GM23338 (cell line): ENCODE results near the gene PSMD3. TPM values are rescaled to one million over a fixed set of nuclear protein-coding genes. Genes with fewer than 3 reads are reported as not detected.

Source experiments
- ATAC-seq: fragments of 200-7000 bp; cut with Tn5 transposase; 3 replicates; pipeline ENCODE4 v1.9.1; 2020
- DNase-seq: peaks from one replicate; pipeline ENCODE4 v3.0.0-alpha.2; 2015; ENCODE audit warnings: low spot score
- H2AFZ ChIP-seq: fragments of 200-600 bp; sonication (generic); 2 replicates; pipeline ENCODE4 v1.8.0; 2016; ENCODE audit warnings: antibody characterized with exemption, mild to moderate bottlenecking, moderate library complexity
- H3F3A ChIP-seq: fragments of 200-600 bp; sonication (generic); replicated peaks from 2 replicates; pipeline ENCODE4 v1.8.0; 2017; ENCODE audit warnings: antibody characterized with exemption, mixed run types, low read depth
- H3K27ac ChIP-seq: fragments of 200-600 bp; sonication (generic); 2 replicates; pipeline ENCODE4 v1.6.1; 2016; ENCODE audit warnings: low read depth
- H3K27me3 ChIP-seq: fragments of 200-600 bp; sonication (generic); 2 replicates; pipeline ENCODE4 v1.8.0; 2016; ENCODE audit warnings: mild to moderate bottlenecking, mixed run types, moderate library complexity; ENCODE audit not compliant: insufficient read depth
- H3K36me3 ChIP-seq: fragments of 200-600 bp; sonication (generic); 2 replicates; pipeline ENCODE4 v1.8.0; 2016; ENCODE audit warnings: mild to moderate bottlenecking; ENCODE audit not compliant: insufficient read depth
- H3K4me1 ChIP-seq: fragments of 200-600 bp; sonication (generic); 2 replicates; pipeline ENCODE4 v1.8.0; 2016; ENCODE audit warnings: mild to moderate bottlenecking, moderate library complexity; ENCODE audit not compliant: insufficient read depth
- H3K4me2 ChIP-seq: fragments of 200-600 bp; sonication (generic); 2 replicates; pipeline ENCODE4 v1.7.1; 2017; ENCODE audit warnings: mixed run types
- H3K4me3 ChIP-seq: fragments of 200-600 bp; sonication (generic); 2 replicates; pipeline ENCODE4 v1.6.1; 2016; ENCODE audit warnings: mixed run types
- H3K79me2 ChIP-seq: fragments of 200-600 bp; sonication (generic); replicated peaks from 2 replicates; pipeline ENCODE4 v1.8.0; 2017; ENCODE audit warnings: mild to moderate bottlenecking; ENCODE audit not compliant: insufficient read depth
- H3K9me2 ChIP-seq: fragments of 200-600 bp; sonication (generic); 2 replicates; pipeline ENCODE4 v1.8.0; 2017; ENCODE audit not compliant: insufficient read depth
- H4K20me1 ChIP-seq: fragments of 200-600 bp; sonication (generic); replicated peaks from 2 replicates; pipeline ENCODE4 v1.8.0; 2017; ENCODE audit warnings: mild to moderate bottlenecking; ENCODE audit not compliant: insufficient read depth
- H3K27ac Mint-ChIP-seq: 2 replicates; pipeline ENCODE4 v1.8.0; 2020; ENCODE audit warnings: inconsistent platforms, mild to moderate bottlenecking, moderate library complexity, mixed read lengths
- H3K27me3 Mint-ChIP-seq: 3 replicates; pipeline ENCODE4 v1.8.0; 2022; ENCODE audit warnings: low read depth, mild to moderate bottlenecking, moderate library complexity, mixed read lengths, inconsistent platforms; ENCODE audit not compliant: insufficient read depth, poor library complexity
- H3K36me3 Mint-ChIP-seq: 3 replicates; pipeline ENCODE4 v1.8.0; 2021; ENCODE audit warnings: low read depth, mild to moderate bottlenecking, inconsistent platforms, moderate library complexity, mixed read lengths
- H3K4me1 Mint-ChIP-seq: 3 replicates; pipeline ENCODE4 v1.8.0; 2020; ENCODE audit warnings: mild to moderate bottlenecking, inconsistent platforms, mixed read lengths
- H3K4me3 Mint-ChIP-seq: 3 replicates; pipeline ENCODE4 v1.8.0; 2021; ENCODE audit warnings: moderate library complexity, mild to moderate bottlenecking, inconsistent platforms, mixed read lengths
- H3K9me3 Mint-ChIP-seq: 3 replicates; pipeline ENCODE4 v1.8.0; 2020; ENCODE audit warnings: moderate library complexity, mild to moderate bottlenecking, inconsistent platforms, mixed read lengths
- CREB1 ChIP-seq: fragments of 250-450 bp; sonication (Bioruptor Pico); IDR thresholded peaks from 2 replicates; pipeline ENCODE4 v1.5.0; 2020; ENCODE audit warnings: low read depth, mild to moderate bottlenecking, moderate library complexity
- JUNB ChIP-seq: IDR thresholded peaks from one replicate; pipeline ENCODE4 v1.6.1; 2016; ENCODE audit warnings: antibody characterized with exemption; ENCODE audit not compliant: unreplicated experiment
- NANOG ChIP-seq: IDR thresholded peaks from 2 replicates; pipeline ENCODE4 v1.6.1; 2016; ENCODE audit warnings: antibody characterized with exemption, borderline replicate concordance
- POLR2AphosphoS5 ChIP-seq: IDR thresholded peaks from 2 replicates; pipeline ENCODE4 v1.6.1; 2016; ENCODE audit warnings: antibody characterized with exemption, low read depth
- STAT1 ChIP-seq: IDR thresholded peaks from one replicate; pipeline ENCODE4 v1.6.1; 2016; ENCODE audit warnings: antibody characterized with exemption; ENCODE audit not compliant: unreplicated experiment
- ZNF114 ChIP-seq: fragments of 250-450 bp; sonication (Bioruptor Pico); IDR thresholded peaks from 2 replicates; pipeline ENCODE4 v1.5.0; 2020; ENCODE audit warnings: mild to moderate bottlenecking, moderate library complexity
- ZNF331 ChIP-seq: fragments of 250-450 bp; sonication (Bioruptor Pico); IDR thresholded peaks from 2 replicates; pipeline ENCODE4 v1.5.0; 2020; ENCODE audit warnings: low read depth, mild to moderate bottlenecking, moderate library complexity
- polyA plus RNA-seq: library from polyadenylated mRNA; unstranded; fragments of >200 nt; fragmentation: Nextera tagmentation; extraction: Ambion mirVana; gene quantifications from 2 replicates; pipeline ENCODE4 v1.2.1, GENCODE V29; 2016
- total RNA-seq: library from RNA; depleted of rRNA; stranded (reverse); fragments of >200 nt; shearing (Covaris generic); gene quantifications from 2 replicates; pipeline ENCODE4 v1.2.3, GENCODE V29; 2014
- TF ChIP-seq, protein P1 (sequence below), 2 experiments: fragments of 200-600 bp in 1 of 2; sonication (generic) in 1 of 2; conservative IDR thresholded peaks; 2 replicates each; pipeline versions ENCODE4 v1.5.1 to v1.6.1; 2016 to 2017; ENCODE audit warnings: antibody characterized with exemption in 2 of 2, low read depth in 2 of 2, mild to moderate bottlenecking in 2 of 2, moderate library complexity in 1 of 2
- TF ChIP-seq, protein P2 (sequence below): IDR thresholded peaks from 2 replicates; pipeline ENCODE4 v1.6.1; 2016; ENCODE audit warnings: antibody characterized with exemption
- TF ChIP-seq, protein P3 (sequence below): fragments of 250-450 bp; sonication (Bioruptor Pico); IDR thresholded peaks from 2 replicates; pipeline ENCODE4 v1.5.0; 2020; ENCODE audit warnings: mild to moderate bottlenecking, moderate library complexity

PSMD3 gene
- total and polyA plus RNA-seq, 2 experiments from 2014 or later = 112 to 217 TPM

DNA sequence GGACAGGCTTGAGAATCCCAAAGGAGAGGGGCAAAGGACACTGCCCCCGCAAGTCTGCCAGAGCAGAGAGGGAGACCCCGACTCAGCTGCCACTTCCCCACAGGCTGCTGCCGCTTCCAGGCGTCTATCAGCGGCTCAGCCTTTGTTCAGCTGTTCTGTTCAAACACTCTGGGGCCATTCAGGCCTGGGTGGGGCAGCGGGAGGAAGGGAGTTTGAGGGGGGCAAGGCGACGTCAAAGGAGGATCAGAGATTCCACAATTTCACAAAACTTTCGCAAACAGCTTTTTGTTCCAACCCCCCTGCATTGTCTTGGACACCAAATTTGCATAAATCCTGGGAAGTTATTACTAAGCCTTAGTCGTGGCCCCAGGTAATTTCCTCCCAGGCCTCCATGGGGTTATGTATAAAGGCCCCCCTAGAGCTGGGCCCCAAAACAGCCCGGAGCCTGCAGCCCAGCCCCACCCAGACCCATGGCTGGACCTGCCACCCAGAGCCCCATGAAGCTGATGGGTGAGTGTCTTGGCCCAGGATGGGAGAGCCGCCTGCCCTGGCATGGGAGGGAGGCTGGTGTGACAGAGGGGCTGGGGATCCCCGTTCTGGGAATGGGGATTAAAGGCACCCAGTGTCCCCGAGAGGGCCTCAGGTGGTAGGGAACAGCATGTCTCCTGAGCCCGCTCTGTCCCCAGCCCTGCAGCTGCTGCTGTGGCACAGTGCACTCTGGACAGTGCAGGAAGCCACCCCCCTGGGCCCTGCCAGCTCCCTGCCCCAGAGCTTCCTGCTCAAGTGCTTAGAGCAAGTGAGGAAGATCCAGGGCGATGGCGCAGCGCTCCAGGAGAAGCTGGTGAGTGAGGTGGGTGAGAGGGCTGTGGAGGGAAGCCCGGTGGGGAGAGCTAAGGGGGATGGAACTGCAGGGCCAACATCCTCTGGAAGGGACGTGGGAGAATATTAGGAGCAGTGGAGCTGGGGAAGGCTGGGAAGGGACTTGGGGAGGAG lies 34.7 kb downstream of the PSMD3 start, which contains the start of gene CSF3:
Gene CSF3, plus strand, starts transcription at position 436 of the 993 bp plus-strand sequence. Its CDS starts 35 bp downstream, at position 471.
- H3F3A ChIP-seq = peaks cover 4% of the 10 kb centered on the region; the same call in 1 of the 2 replicates
- Mint-ChIP-seq H3K4me3 (no peak within 1 kb of the TSS), H3K4me1 (peaks cover 44% of the 10 kb centered on the region), H3K27ac (no peak within 1 kb of the TSS; the same call in 1 of the 2 replicates), H3K9me3 (0 out of 3 replicates have a peak, but pooled peaks cover 5% of the 10 kb centered on the region), H3K36me3 (peaks cover 12% of the 10 kb centered on the region; the same call in 2 of the 3 replicates), H3K27me3 (peaks cover 30% of the 10 kb centered on the region)
- H3K27ac ChIP-seq = no peak within 1 kb of the TSS
- TF ChIP-seq, protein P1, sequence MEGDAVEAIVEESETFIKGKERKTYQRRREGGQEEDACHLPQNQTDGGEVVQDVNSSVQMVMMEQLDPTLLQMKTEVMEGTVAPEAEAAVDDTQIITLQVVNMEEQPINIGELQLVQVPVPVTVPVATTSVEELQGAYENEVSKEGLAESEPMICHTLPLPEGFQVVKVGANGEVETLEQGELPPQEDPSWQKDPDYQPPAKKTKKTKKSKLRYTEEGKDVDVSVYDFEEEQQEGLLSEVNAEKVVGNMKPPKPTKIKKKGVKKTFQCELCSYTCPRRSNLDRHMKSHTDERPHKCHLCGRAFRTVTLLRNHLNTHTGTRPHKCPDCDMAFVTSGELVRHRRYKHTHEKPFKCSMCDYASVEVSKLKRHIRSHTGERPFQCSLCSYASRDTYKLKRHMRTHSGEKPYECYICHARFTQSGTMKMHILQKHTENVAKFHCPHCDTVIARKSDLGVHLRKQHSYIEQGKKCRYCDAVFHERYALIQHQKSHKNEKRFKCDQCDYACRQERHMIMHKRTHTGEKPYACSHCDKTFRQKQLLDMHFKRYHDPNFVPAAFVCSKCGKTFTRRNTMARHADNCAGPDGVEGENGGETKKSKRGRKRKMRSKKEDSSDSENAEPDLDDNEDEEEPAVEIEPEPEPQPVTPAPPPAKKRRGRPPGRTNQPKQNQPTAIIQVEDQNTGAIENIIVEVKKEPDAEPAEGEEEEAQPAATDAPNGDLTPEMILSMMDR (conservative IDR thresholded peaks at IDR 0.05; ENCODE audit: low read depth in 2 of 2) = no peak
- TF ChIP-seq NANOG (no peak), JUNB (no peak), ZNF114 (CRISPR knock-in tag) (no peak), CREB1 (CRISPR knock-in tag) (no peak), ZNF331 (CRISPR knock-in tag) (no peak), POLR2AphosphoS5 (no peak), STAT1 (no peak)
- TF ChIP-seq, protein P2, sequence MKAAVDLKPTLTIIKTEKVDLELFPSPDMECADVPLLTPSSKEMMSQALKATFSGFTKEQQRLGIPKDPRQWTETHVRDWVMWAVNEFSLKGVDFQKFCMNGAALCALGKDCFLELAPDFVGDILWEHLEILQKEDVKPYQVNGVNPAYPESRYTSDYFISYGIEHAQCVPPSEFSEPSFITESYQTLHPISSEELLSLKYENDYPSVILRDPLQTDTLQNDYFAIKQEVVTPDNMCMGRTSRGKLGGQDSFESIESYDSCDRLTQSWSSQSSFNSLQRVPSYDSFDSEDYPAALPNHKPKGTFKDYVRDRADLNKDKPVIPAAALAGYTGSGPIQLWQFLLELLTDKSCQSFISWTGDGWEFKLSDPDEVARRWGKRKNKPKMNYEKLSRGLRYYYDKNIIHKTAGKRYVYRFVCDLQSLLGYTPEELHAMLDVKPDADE = no peak
- TF ChIP-seq, protein P3, sequence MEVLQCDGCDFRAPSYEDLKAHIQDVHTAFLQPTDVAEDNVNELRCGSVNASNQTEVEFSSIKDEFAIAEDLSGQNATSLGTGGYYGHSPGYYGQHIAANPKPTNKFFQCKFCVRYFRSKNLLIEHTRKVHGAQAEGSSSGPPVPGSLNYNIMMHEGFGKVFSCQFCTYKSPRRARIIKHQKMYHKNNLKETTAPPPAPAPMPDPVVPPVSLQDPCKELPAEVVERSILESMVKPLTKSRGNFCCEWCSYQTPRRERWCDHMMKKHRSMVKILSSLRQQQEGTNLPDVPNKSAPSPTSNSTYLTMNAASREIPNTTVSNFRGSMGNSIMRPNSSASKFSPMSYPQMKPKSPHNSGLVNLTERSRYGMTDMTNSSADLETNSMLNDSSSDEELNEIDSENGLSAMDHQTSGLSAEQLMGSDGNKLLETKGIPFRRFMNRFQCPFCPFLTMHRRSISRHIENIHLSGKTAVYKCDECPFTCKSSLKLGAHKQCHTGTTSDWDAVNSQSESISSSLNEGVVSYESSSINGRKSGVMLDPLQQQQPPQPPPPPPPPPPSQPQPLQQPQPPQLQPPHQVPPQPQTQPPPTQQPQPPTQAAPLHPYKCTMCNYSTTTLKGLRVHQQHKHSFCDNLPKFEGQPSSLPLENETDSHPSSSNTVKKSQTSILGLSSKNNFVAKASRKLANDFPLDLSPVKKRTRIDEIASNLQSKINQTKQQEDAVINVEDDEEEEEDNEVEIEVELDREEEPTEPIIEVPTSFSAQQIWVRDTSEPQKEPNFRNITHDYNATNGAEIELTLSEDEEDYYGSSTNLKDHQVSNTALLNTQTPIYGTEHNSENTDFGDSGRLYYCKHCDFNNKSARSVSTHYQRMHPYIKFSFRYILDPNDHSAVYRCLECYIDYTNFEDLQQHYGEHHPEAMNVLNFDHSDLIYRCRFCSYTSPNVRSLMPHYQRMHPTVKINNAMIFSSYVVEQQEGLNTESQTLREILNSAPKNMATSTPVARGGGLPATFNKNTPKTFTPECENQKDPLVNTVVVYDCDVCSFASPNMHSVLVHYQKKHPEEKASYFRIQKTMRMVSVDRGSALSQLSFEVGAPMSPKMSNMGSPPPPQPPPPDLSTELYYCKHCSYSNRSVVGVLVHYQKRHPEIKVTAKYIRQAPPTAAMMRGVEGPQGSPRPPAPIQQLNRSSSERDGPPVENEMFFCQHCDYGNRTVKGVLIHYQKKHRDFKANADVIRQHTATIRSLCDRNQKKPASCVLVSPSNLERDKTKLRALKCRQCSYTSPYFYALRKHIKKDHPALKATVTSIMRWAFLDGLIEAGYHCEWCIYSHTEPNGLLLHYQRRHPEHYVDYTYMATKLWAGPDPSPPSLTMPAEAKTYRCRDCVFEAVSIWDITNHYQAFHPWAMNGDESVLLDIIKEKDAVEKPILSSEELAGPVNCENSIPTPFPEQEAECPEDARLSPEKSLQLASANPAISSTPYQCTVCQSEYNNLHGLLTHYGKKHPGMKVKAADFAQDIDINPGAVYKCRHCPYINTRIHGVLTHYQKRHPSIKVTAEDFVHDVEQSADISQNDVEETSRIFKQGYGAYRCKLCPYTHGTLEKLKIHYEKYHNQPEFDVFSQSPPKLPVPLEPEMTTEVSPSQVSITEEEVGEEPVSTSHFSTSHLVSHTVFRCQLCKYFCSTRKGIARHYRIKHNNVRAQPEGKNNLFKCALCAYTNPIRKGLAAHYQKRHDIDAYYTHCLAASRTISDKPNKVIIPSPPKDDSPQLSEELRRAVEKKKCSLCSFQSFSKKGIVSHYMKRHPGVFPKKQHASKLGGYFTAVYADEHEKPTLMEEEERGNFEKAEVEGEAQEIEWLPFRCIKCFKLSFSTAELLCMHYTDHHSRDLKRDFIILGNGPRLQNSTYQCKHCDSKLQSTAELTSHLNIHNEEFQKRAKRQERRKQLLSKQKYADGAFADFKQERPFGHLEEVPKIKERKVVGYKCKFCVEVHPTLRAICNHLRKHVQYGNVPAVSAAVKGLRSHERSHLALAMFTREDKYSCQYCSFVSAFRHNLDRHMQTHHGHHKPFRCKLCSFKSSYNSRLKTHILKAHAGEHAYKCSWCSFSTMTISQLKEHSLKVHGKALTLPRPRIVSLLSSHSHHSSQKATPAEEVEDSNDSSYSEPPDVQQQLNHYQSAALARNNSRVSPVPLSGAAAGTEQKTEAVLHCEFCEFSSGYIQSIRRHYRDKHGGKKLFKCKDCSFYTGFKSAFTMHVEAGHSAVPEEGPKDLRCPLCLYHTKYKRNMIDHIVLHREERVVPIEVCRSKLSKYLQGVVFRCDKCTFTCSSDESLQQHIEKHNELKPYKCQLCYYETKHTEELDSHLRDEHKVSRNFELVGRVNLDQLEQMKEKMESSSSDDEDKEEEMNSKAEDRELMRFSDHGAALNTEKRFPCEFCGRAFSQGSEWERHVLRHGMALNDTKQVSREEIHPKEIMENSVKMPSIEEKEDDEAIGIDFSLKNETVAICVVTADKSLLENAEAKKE = no peak
- H3K36me3 ChIP-seq = peaks cover 3% of the 10 kb centered on the region; the same call in 1 of the 2 replicates
- peak within 1 kb of the TSS; percentile 63; the same call in 1 of the 2 replicates for H2AFZ ChIP-seq
- H3K4me1 ChIP-seq = peaks cover 28% of the 10 kb centered on the region
- DNase-seq (no peak), ATAC-seq (no peak)
- no peak within 1 kb of the TSS for H3K4me2 ChIP-seq
- H3K79me2 ChIP-seq = no peaks in the 10 kb centered on the region
- no peaks in the 10 kb centered on the region for H3K27me3 ChIP-seq
- no peaks in the 10 kb centered on the region for H3K9me2 ChIP-seq
- no peak within 1 kb of the TSS for H3K4me3 ChIP-seq
- no peaks in the 10 kb centered on the region for H4K20me1 ChIP-seq
